GM21576 (cell line): ENCODE data around the gene RBMX.
"Not testable (repeated sequence)": the region's sequence is repeated elsewhere in the genome, so short reads cannot be mapped to it uniquely, and the experiment has no call there.

Source experiments
- ATAC-seq: cut with Tn5 transposase; IDR thresholded peaks from one replicate; pipeline ENCODE4 v1.9.1; 2021; ENCODE audit warnings: mild to moderate bottlenecking, moderate library complexity; ENCODE audit not compliant: unreplicated experiment

Gene RBMX

DNA sequence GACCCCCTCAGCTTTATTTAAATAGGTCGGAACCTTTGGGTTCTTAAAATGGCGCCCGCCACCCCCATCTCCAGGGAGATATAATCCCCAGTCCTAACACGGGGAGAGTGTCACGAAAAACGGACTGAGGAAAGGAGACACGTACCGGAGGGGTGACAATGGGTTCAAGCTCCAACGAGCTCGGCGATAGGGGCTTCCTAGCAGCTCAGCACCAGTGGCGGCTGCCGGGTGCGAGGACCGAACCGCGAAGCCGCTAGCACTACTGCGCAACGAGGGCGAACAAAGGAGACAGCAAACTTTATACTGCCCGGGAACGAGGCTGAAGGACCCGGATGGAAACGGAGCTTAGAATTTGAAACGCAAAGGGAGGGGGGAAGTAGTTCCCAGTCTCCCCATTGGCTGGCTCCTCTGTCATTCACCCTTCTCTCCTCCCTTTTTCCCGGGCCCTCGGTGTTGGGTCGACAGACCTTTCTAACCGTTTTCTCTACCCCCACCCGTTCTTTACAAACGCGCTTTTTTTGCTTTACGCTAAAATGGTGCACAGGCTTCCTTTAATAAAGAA, at the start of gene RBMX:
Gene RBMX, minus strand, starts transcription at position 274 of the 562 bp plus-strand sequence. CDS start 1,298 bp downstream, outside the sequence.
- ATAC-seq, result peak; percentile 96

- ATAC-seq, result not testable (repeated sequence)
These were observed 40.9 kb upstream of the RBMX start for GRCh38 chrX:136921438-136921837.

- no peak for ATAC-seq
These were observed 39.5 kb upstream of the RBMX start for GRCh38 chrX:136920001-136920400.

GRCh38 chrX:136916827-136917226, 36.3 kb upstream of the RBMX start:
- ATAC-seq, result no peak

- ATAC-seq, result not testable (repeated sequence)
These were observed 31.1 kb upstream of the RBMX start for GRCh38 chrX:136911661-136912060.

- ATAC-seq, result no peak
These were observed 30.7 kb upstream of the RBMX start for GRCh38 chrX:136911253-136911652.

GRCh38 chrX:136910565-136911035, 30.1 kb upstream of the RBMX start:
- no peak for ATAC-seq

DNA sequence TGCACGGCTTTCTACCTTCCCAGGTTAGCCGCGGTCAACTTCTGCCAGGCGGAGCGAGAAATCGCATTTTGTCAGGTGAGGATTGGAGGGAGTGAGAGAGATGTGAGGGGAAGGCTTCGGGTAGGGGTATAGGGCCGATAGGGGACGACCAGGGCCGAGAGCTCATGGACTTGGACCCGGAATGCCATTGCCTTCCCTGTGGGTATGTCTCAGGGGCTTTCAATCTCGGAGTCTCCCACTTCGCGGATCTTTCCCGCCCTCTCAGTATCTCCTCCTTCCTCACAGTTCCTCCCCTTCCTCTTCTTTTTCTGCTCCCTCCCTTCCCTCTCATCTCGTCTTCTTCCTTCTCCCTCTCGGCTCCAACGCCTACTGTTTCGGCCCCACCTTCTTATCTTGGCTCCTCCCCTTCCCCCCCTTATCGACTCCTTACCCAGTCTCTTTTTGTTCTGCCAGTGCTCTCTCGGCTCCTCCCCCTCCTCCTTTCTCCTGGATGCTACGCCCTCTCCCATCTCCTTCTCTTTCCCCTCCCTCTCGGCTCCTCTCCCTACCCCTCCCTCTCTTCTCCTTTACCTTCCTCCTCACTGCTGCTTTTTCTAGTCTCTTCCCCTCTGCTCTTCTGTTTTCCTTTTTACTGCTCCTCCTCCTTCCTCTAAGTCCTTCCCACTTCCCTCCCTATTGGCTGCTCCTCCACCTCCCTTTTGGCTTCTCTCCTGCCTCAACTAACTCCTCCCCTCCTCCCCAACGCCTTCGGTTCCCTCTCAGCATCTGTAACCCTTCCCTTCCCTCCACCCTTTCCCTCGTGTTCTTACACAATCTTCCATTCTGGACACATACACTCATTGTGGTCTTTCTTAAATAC, 29.4 kb upstream of the RBMX start:
- ATAC-seq, result peak; percentile 59

GRCh38 chrX:136909119-136909705, 28.7 kb upstream of the RBMX start:
- ATAC-seq, result peak; percentile 68

- no peak for ATAC-seq
These were observed 27.1 kb upstream of the RBMX start for GRCh38 chrX:136907621-136908020.

GRCh38 chrX:136906921-136907510, 26.5 kb upstream of the RBMX start:
- ATAC-seq, result no peak

GRCh38 chrX:136904067-136904466, 23.5 kb upstream of the RBMX start:
- ATAC-seq, result not testable (repeated sequence)

- ATAC-seq, result not testable (repeated sequence)
These were observed 19.5 kb upstream of the RBMX start for GRCh38 chrX:136900071-136900470.

GRCh38 chrX:136899221-136899620, 18.7 kb upstream of the RBMX start:
- no peak for ATAC-seq

GRCh38 chrX:136898752-136899151, 18.2 kb upstream of the RBMX start:
- ATAC-seq, result not testable (repeated sequence)

DNA sequence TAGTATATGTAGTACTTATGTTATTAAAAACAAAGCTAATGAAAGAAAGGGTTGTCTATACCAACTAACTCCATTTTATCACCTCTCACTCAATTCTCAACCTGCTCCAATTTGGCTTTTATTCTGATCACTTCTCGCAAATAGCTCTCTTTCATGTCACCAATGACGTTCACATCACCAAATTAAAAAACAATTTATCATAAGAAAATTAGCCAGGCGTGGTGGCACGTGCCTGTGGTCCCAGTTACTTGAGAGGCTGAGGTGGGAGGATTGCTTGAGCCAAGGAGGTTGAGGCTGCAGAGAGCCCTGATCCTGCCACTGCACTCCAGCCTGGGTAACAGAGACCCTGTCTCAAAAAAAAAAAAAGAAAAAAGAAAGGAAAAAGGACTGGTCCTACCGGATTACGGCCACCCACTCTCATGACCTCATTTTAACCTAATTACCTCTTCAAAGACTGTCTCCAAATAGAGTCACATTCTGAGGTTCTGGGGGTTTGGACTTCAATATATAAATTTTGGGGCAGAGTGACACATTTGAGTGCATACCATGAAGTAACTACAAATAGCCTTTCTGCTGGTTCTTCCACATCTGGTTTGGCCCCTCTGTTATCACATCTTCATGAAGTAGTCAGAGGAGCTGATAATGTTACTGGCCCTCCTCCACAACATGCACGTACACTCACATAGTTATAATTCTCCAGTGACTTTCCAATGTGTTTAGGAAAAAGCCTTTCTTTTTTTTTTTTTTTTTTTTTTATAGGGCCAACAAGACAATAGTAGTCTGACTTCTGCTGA, 15.8 kb upstream of the RBMX start:
- ATAC-seq, result no peak

GRCh38 chrX:136892412-136892811, 11.9 kb upstream of the RBMX start:
- no peak for ATAC-seq

DNA sequence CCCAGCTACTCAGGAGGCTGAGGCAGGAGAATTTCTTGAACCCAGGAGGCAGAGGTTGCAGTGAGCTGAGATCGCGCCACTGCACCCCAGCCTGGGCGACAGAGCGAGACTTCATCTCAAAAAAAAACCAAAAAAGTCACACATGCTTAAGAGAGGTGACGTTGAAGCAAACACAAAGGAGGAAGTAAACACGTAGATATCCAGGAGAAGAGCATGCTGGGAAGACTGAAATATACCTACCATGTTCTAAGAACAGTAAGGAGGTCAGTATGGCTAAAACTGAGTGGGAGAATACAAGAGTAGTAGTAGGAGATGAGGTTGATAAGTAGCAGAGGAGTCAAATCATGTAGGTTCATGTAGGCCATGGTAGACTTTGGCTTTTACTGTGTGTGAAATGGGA, 10.1 kb upstream of the RBMX start:
- not testable (repeated sequence) for ATAC-seq

GRCh38 chrX:136889269-136889668, 8.7 kb upstream of the RBMX start:
- no peak for ATAC-seq

DNA sequence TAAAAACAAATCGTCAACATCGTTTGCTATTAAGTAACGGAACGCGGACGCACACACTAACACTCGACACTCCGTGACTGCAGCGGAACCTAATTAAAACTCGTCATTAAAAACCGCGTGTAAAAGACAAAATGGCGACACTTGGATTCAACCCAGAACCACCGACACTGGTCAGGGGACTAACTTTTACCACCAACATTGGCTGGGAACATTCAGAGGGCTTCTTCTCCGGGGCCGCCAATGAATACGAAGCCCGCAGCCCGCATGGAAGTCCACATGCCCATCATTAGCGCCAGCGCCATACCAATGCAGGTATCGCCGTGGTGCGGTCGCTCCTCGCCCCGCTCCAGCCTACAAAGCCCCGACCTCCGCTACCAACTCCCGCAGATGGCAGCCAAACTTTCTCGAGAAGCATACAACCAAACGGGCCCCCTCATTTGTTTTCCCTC, 498 bp downstream of the RBMX start:
- ATAC-seq, result no peak
